H1 (cell line): Measurements from ENCODE around the gene RPTOR. TPM values are rescaled to one million over a fixed set of nuclear protein-coding genes. Genes with fewer than 3 reads are reported as not detected.

ENCODE experiments used
- CTCF ChIA-PET: fragments of 300-600 bp; sonication (Branson Sonifier 250); formaldehyde crosslinking; loops from one replicate; lab custom pipeline; 2021; ENCODE audit not compliant: partially characterized antibody; lab: Charles Lee
- POLR2A ChIA-PET: fragments of 300-600 bp; sonication (Branson Sonifier 250); formaldehyde crosslinking; loops from one replicate; lab custom pipeline; 2021; ENCODE audit warnings: inconsistent platforms; ENCODE audit not compliant: partially characterized antibody; lab: Charles Lee
- DNase-seq, 2 experiments: peaks; one replicate each; pipeline versions ENCODE4 v3.0.0 to v3.0.0-alpha.2; 2010 to 2022; ENCODE audit warnings: low spot score in 2 of 2, low read depth in 1 of 2, mixed read lengths in 1 of 2
- FAIRE-seq: peaks from 2 replicates; lab custom pipeline; 2011; peaks lifted over from hg19 to GRCh38; lab: Jason Lieb, UNC
- H2AFZ ChIP-seq: 2 replicates; pipeline ENCODE4 v1.8.1; 2012; ENCODE audit warnings: low read length, inconsistent platforms
- H2AK5ac ChIP-seq: 2 replicates; pipeline ENCODE4 v1.6.1; 2013; ENCODE audit warnings: low read depth, low read length
- H2BK120ac ChIP-seq: replicated peaks from 2 replicates; pipeline ENCODE3; 2013; ENCODE audit warnings: low read depth, low read length, inconsistent platforms
- H2BK12ac ChIP-seq: 2 replicates; pipeline ENCODE4 v1.6.1; 2013; ENCODE audit warnings: low read depth, low read length
- H2BK15ac ChIP-seq: 2 replicates; pipeline ENCODE4 v1.6.1; 2013; ENCODE audit warnings: low read length
- H2BK20ac ChIP-seq: 2 replicates; pipeline ENCODE4 v1.6.1; 2013; ENCODE audit warnings: low read length
- H2BK5ac ChIP-seq: 2 replicates; pipeline ENCODE4 v1.6.1; 2013; ENCODE audit warnings: low read depth, low read length
- H3K14ac ChIP-seq: 2 replicates; pipeline ENCODE4 v1.6.1; 2013; ENCODE audit warnings: inconsistent platforms; ENCODE audit not compliant: insufficient read length
- H3K18ac ChIP-seq: 2 replicates; pipeline ENCODE4 v1.6.1; 2013; ENCODE audit warnings: low read length; ENCODE audit errors: extremely low read depth
- H3K23ac ChIP-seq: 2 replicates; pipeline ENCODE4 v1.6.1; 2013; ENCODE audit warnings: inconsistent platforms; ENCODE audit not compliant: insufficient read length
- H3K23me2 ChIP-seq: 2 replicates; pipeline ENCODE4 v1.6.1; 2013; ENCODE audit warnings: low read depth, low read length
- H3K27ac ChIP-seq: 2 replicates; pipeline ENCODE4 v1.6.1; 2011; ENCODE audit warnings: low read depth, low read length, inconsistent platforms
- H3K27me3 ChIP-seq, 4 experiments: replicated peaks in 1 of 4; 1 replicate in 1 of 4; 2 replicates in 3 of 4; pipeline versions ENCODE4 v1.6.1 to v1.8.1; 2011 to 2013; ENCODE audit warnings: low read length in 3 of 4, mild to moderate bottlenecking in 3 of 4, inconsistent platforms in 2 of 4, mixed read lengths in 2 of 4, moderate library complexity in 1 of 4; ENCODE audit not compliant: control insufficient read depth in 3 of 4, insufficient read depth in 3 of 4; ENCODE audit errors: extremely low read depth in 1 of 4
- H3K36me3 ChIP-seq, 4 experiments: 2 replicates each; pipeline versions ENCODE4 v1.6.1 to v1.8.1; 2011 to 2013; ENCODE audit warnings: mild to moderate bottlenecking in 4 of 4, low read length in 3 of 4, moderate library complexity in 2 of 4, control low read depth in 1 of 4, inconsistent platforms in 1 of 4; ENCODE audit not compliant: insufficient read depth in 4 of 4, control insufficient read depth in 2 of 4
- H3K4ac ChIP-seq: replicated peaks from 2 replicates; pipeline ENCODE3; 2013; ENCODE audit warnings: low read length, low read depth, mixed read lengths, inconsistent platforms; ENCODE audit not compliant: insufficient read length
- H3K4me1 ChIP-seq, 4 experiments: replicated peaks in 1 of 4; 1 replicate in 1 of 4; 2 replicates in 3 of 4; pipeline versions ENCODE4 v1.6.1 to v1.8.1; 2011 to 2013; ENCODE audit warnings: low read length in 3 of 4, inconsistent platforms in 2 of 4, mixed read lengths in 1 of 4; ENCODE audit not compliant: insufficient read depth in 4 of 4, control insufficient read depth in 3 of 4
- H3K4me2 ChIP-seq, 2 experiments: 2 replicates each; pipeline versions ENCODE4 v1.6.1 to v1.8.1; 2011 to 2013; ENCODE audit warnings: low read depth in 2 of 2, low read length in 2 of 2, control low read depth in 1 of 2, inconsistent platforms in 1 of 2, mild to moderate bottlenecking in 1 of 2; ENCODE audit not compliant: insufficient read depth in 1 of 2
- H3K4me3 ChIP-seq, 4 experiments: fragments of 200-600, 300-600 bp in 1 of 4; sonication (generic), shearing (Covaris generic), sonication (Bioruptor Twin) in 1 of 4; 2 replicates each; pipeline versions ENCODE4 v1.5.1 to v1.8.1; 2011 to 2016; ENCODE audit warnings: low read length in 4 of 4, low read depth in 3 of 4, control low read depth in 2 of 4, inconsistent platforms in 2 of 4, mild to moderate bottlenecking in 2 of 4, mixed read lengths in 1 of 4, moderate library complexity in 1 of 4; ENCODE audit not compliant: insufficient read depth in 2 of 4; ENCODE audit errors: extremely low read depth in 1 of 4
- H3K56ac ChIP-seq: replicated peaks from 2 replicates; pipeline ENCODE3; 2013; ENCODE audit warnings: low read depth, mild to moderate bottlenecking, mixed read lengths, low read length, inconsistent platforms; ENCODE audit not compliant: insufficient read length
- H3K79me1 ChIP-seq: 2 replicates; pipeline ENCODE4 v1.6.1; 2013; ENCODE audit warnings: low read depth, low read length, control low read depth
- H3K79me2 ChIP-seq, 2 experiments: 2 replicates each; pipeline versions ENCODE4 v1.6.1 to v1.8.1; 2012 to 2013; ENCODE audit warnings: low read length in 2 of 2, mild to moderate bottlenecking in 2 of 2, inconsistent platforms in 1 of 2; ENCODE audit not compliant: insufficient read depth in 2 of 2, control insufficient read depth in 1 of 2
- H3K9ac ChIP-seq, 4 experiments: replicated peaks in 1 of 4; 1 replicate in 1 of 4; 2 replicates in 3 of 4; pipeline versions ENCODE4 v1.6.1 to v1.8.1; 2011 to 2013; ENCODE audit warnings: low read depth in 3 of 4, low read length in 3 of 4, control low read depth in 2 of 4, mild to moderate bottlenecking in 2 of 4, moderate library complexity in 2 of 4, inconsistent platforms in 1 of 4; ENCODE audit errors: extremely low read depth in 1 of 4
- H3K9me3 ChIP-seq, 2 experiments: 2 replicates each; pipeline versions ENCODE4 v1.6.1 to v1.8.1; 2012 to 2013; ENCODE audit warnings: mild to moderate bottlenecking in 2 of 2, moderate library complexity in 2 of 2, control low read depth in 1 of 2, inconsistent platforms in 1 of 2, low read depth in 1 of 2, low read length in 1 of 2, mixed read lengths in 1 of 2; ENCODE audit not compliant: insufficient read depth in 2 of 2
- H4K20me1 ChIP-seq, 2 experiments: replicated peaks in 1 of 2; 2 replicates each; pipeline versions ENCODE3 to v1.8.1; 2011 to 2013; ENCODE audit warnings: inconsistent platforms in 2 of 2, low read length in 2 of 2, mild to moderate bottlenecking in 1 of 2; ENCODE audit not compliant: insufficient read depth in 2 of 2, control insufficient read depth in 1 of 2
- H4K5ac ChIP-seq: 2 replicates; pipeline ENCODE4 v1.6.1; 2013; ENCODE audit warnings: low read length, low read depth, mixed read lengths, inconsistent platforms; ENCODE audit not compliant: insufficient read length
- H4K8ac ChIP-seq: 2 replicates; pipeline ENCODE4 v1.8.0; 2013; ENCODE audit warnings: mild to moderate bottlenecking, moderate library complexity, low read length, inconsistent platforms; ENCODE audit not compliant: insufficient read depth; ENCODE audit errors: extremely low read depth
- H4K91ac ChIP-seq: replicated peaks from 2 replicates; pipeline ENCODE3; 2013; ENCODE audit warnings: low read length, mixed read lengths, inconsistent platforms; ENCODE audit not compliant: insufficient read length
- RAD21 ChIP-seq, 2 experiments: IDR thresholded peaks in 1 of 2; conservative IDR thresholded peaks in 1 of 2; 2 replicates each; pipeline ENCODE4 v1.6.1; 2011; ENCODE audit warnings: low read depth in 2 of 2, low read length in 2 of 2, improper control_type of control experiment in 1 of 2, inconsistent platforms in 1 of 2, mild to moderate bottlenecking in 1 of 2, moderate library complexity in 1 of 2
- SIX5 ChIP-seq: IDR thresholded peaks from 2 replicates; pipeline ENCODE4 v1.6.1; 2011; ENCODE audit warnings: mild to moderate bottlenecking, low read depth, low read length
- WGBS, 2 experiments: shearing (Covaris generic) in 1 of 2; methylation state at CpG; one replicate each; pipeline versions ENCODE4 v1.1.6 to v1.1.7; 2013 to 2015; ENCODE audit warnings: low lambda C conversion rate in 2 of 2, mixed read lengths in 2 of 2, inconsistent platforms in 1 of 2, low coverage in 1 of 2, missing lambda C conversion rate in 1 of 2; ENCODE audit not compliant: insufficient replicate concordance in 2 of 2, insufficient coverage in 1 of 2, insufficient read length in 1 of 2; ENCODE audit errors: extremely low coverage in 1 of 2, missing lambda C conversion rate in 1 of 2; 5-methylcytosine and 5-hydroxymethylcytosine counted together
- polyA plus RNA-seq, 7 experiments: library from polyadenylated mRNA; depleted of rRNA in 3 of 7; stranded (reverse) in 5 of 7; unstranded in 2 of 7; fragments of >200 nt in 5 of 7; fragments of 200-250 nt in 2 of 7; gene quantifications; 1 replicate in 5 of 7; 2 replicates in 1 of 7; 4 replicates in 1 of 7; pipeline versions ENCODE4 v1.2.1 to v1.2.3, GENCODE V29; 2011 to 2013; ENCODE audit warnings: missing spikeins in 2 of 7, mixed read lengths in 2 of 7
- total RNA-seq: library from RNA; stranded (reverse); fragmentation: NEBNext Ultra II Directional; extraction: Animal tissue kit (Norgen Biotek cat#: 25700); gene quantifications from 2 replicates; pipeline ENCODE4 v1.2.1, GENCODE V29; 2021

The RPTOR gene
- total and polyA plus RNA-seq, 2 of the 8 experiments (the other 6 are each of a cell fraction or from before 2014, with no cell fraction given) = 6.9 to 28.7 TPM

GRCh38 chr17:80658821-80659220 is 114.2 kb downstream of the RPTOR start:
- DNase-seq (no peak), FAIRE-seq (no peak)
- Histone ChIP-seq H3K23ac (no peak overlapping the region), H4K20me1 (peaks cover 0 to 8% of the 10 kb centered on the region in 2 experiments), H3K4me3 (no peak overlapping the region), H3K9me3 (0 out of 4 replicates have a peak, but pooled peaks cover 0 to 2% of the 10 kb centered on the region in 2 experiments), H2BK20ac (no peak overlapping the region), H3K27me3 (no peaks in the 10 kb centered on the region), H3K36me3 (no peaks in the 10 kb centered on the region), H2BK15ac (no peak overlapping the region), H2AFZ (no peak overlapping the region), H3K9ac (no peak overlapping the region), H3K4me1 (peaks cover 0 to 10% (median 4%) of the 10 kb centered on the region in 4 experiments; a peak in 3 of 7 replicates), H2BK12ac (no peak overlapping the region), H3K4ac (no peak overlapping the region), H3K4me2 (no peak overlapping the region), H4K5ac (no peak overlapping the region), H4K8ac (no peak overlapping the region; the same call in 1 of the 2 replicates), H2BK120ac (no peak overlapping the region), H2BK5ac (no peak overlapping the region), H4K91ac (no peak overlapping the region), H3K18ac (no peak overlapping the region), H3K27ac (no peak overlapping the region), H3K23me2 (no peaks in the 10 kb centered on the region; the same call in 1 of the 2 replicates), H3K79me1 (peaks cover 20% of the 10 kb centered on the region), H3K14ac (no peak overlapping the region), H3K79me2 (peaks cover 0 to 33% of the 10 kb centered on the region in 2 experiments; a peak in 2 of 4 replicates), H2AK5ac (no peak overlapping the region), H3K56ac (no peak overlapping the region)
- ChIA-PET CTCF (no interaction called here), POLR2A (no interaction called here)
- WGBS, 2 experiments = 83% methylated on average over 8 of the region's 8 CpGs; no CpG with 5 or more reads in 1 of the 2 experiments
- TF ChIP-seq RAD21 (IDR thresholded peaks at IDR 0.05 in 1 of 2, conservative IDR thresholded peaks at IDR 0.05 in 1 of 2; ENCODE audit: low read depth in 2 of 2, low read length in 2 of 2) (no peak), SIX5 (no peak)
